Tongue (tissue), 2 donors: ENCODE results near the gene CTTNBP2NL. TPM values are rescaled to one million over a fixed set of nuclear protein-coding genes. Genes with fewer than 3 reads are reported as not detected.

Experiments
- DNase-seq: peaks from one replicate; pipeline ENCODE4 v3.0.0-alpha.2; 2015
- total RNA-seq: library from RNA; depleted of rRNA; stranded (reverse); fragments of >200 nt; gene quantifications from one replicate; pipeline ENCODE4 v1.2.3, GENCODE V29; 2014

The CTTNBP2NL gene, protein sequence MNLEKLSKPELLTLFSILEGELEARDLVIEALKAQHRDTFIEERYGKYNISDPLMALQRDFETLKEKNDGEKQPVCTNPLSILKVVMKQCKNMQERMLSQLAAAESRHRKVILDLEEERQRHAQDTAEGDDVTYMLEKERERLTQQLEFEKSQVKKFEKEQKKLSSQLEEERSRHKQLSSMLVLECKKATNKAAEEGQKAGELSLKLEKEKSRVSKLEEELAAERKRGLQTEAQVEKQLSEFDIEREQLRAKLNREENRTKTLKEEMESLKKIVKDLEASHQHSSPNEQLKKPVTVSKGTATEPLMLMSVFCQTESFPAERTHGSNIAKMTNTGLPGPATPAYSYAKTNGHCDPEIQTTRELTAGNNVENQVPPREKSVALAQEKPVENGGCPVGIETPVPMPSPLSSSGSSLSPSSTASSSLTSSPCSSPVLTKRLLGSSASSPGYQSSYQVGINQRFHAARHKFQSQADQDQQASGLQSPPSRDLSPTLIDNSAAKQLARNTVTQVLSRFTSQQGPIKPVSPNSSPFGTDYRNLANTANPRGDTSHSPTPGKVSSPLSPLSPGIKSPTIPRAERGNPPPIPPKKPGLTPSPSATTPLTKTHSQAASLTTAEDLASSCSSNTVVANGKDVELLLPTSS
- total RNA-seq: 12.6 TPM

DNA sequence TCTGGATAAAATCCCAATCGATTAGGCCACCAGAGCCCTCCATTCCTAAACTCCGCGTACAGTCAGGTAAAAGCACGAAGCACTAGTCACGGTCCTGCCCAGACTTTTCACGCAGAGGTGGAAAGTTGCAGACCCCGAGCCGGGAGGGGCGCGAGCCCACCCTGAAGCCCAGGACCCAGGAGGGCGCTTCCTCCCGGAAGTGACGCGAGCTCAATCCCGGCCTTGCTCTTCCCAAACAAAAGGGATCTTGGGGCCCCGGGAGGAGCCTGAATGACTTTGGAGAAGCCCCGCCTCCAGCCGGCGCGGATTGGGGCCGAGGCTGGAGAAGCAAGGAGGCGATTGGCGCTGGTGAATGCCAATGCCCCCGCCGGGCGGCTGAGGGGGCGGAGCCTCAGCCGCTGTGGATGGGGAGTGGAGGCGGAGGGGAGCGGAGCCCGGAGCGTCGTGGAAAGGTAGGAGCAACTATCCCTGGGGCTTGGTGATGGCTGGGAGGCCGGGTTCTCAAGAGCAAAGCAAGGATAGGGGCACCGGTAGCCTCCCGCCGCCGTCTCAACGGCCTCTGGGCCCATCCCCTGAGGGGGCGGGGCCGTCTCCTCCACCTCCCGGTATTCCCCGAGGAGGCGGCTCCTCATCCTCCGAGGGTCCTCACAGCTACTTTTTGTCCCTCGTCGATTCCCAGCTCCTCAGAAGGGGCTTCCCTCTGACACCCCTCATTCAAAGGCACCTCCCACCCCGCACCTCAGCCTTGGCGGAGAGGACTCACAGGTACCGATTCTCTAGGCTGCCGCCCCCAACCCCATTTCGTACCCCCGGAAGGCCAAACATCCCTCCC is at the start of gene CTTNBP2NL:
TSS of gene CTTNBP2NL (plus strand) at position 394 of the 832 bp plus-strand sequence. CDS start 19,952 bp downstream, outside the sequence.
- DNase-seq: peak; percentile 99

DNA sequence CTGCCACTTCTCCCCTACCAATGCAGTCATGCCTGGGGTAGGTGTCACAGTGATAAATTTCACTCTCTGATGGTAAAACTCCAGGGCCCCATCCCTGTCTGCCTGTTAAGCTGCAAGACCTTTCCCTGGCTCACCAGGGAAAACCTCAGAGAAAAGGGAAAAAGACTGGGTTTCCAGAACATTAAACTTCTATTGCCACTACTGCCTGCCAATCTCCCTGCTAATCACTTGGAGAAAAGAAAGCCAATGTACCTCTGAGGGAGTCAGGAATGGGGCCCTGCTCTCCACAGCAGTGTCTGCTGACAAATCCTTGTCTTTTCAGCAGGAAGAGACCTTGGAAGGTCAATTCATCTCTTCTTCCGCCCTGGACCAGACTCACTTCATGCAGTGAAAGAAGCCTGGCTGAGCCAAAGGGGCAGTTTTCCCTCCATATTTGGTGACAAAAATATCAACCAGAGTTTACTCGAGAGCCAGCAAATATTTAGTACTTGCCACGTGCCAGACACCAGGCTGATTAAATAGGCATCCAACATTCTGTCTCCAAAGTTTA is 49.1 kb upstream of the CTTNBP2NL start:
- no peak for DNase-seq

DNA sequence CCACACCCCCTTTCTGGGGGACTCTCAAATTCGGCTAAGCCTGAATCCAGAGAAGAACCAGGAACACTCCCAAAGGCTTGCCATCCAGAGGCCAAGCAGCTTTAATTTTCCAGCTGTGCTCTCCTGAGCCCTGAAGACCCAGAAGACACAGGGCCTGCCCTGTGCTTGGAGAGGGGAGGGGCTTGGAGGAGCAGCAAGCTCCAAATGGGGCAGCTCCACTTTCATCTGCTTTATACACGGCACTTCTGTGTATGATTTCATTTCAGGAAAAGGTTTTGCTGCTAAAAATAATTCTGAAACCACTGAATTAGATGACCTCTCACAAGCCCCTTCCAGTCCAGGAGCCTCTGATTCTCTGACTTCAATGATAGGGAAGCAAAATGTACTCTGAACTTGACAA is 39.2 kb upstream of the CTTNBP2NL start:
- DNase-seq: no peak

DNA sequence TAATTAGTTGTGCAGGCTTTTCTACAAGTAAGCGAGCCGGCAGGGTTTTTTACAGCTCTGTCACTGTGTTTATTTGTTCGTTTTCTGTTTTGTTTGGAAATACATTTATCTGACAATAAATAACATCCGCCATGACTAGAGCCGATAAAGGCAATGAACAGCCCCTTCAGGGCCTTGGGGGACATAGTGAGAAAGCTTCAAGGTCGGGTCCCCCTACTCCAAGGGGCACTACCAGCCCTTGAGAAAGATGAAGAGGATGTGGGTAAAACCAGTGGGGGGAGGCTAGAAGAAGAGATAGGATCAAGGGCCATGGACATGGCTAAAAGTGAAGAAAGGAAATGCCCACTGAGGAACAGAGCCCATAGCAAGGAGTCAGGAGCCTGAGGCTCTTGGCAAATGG is 38.5 kb upstream of the CTTNBP2NL start:
- DNase-seq: no peak

DNA sequence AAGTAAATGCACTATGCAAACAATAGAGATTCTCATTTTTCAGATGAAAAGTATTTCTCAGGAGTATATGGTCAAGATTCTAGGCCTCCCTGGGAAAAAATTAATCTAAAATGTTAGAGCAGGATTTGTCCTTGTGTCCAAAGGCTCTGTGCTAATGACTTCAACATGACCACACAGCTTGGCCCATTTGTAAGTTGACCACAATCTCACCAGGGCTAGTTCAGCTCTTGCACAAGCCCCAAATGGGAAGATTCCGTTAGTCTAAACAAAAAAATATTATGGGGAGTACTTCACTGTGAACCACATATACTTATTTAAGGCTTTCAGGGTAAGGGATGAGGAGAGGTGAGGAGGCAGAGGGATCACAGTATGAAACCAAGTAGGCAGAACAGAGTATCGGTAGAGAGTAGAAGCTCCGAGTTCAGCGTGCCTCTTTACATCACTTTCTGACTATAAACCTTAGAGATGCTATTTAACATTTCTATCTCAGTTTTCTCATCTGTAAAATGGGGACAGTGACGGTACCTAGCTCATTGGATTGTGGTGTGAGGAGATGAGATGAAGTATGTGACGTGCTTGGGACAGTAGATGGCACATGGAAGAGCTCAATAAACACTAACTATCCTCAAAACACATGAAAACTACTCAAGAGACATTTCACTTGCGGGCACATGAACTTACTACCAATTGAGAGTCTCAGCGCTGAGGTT is 37.8 kb upstream of the CTTNBP2NL start:
- no peak for DNase-seq

DNA sequence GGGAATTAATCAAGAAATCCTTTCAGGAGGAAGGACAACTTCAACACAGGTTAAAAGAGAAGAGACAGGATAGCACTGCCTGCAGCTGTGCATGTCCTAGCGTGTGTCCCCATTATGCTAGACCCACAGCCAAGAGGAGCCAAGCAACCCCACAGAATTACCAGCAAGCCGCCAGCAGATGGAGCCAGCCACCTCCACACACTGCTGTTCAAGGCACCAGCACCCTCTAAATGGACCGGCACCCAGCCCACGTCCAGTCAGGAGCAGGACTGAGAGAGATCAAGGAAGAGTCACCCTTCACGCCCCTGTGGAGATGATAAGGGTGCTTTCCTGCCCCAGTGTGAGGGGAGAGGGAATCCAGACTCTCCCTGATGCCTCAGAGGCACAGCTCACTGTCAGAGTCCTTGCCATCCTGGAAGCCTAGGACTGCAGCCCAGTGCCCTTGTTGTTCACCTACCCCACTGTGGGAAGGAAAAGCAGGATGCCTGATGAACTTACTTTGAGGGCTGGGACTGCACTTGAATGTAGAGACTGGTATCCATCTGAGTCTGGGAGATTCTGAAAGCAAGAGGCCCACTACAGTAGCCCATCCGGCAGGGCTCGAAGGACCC is 37.1 kb upstream of the CTTNBP2NL start:
- DNase-seq: peak; percentile 58

DNA sequence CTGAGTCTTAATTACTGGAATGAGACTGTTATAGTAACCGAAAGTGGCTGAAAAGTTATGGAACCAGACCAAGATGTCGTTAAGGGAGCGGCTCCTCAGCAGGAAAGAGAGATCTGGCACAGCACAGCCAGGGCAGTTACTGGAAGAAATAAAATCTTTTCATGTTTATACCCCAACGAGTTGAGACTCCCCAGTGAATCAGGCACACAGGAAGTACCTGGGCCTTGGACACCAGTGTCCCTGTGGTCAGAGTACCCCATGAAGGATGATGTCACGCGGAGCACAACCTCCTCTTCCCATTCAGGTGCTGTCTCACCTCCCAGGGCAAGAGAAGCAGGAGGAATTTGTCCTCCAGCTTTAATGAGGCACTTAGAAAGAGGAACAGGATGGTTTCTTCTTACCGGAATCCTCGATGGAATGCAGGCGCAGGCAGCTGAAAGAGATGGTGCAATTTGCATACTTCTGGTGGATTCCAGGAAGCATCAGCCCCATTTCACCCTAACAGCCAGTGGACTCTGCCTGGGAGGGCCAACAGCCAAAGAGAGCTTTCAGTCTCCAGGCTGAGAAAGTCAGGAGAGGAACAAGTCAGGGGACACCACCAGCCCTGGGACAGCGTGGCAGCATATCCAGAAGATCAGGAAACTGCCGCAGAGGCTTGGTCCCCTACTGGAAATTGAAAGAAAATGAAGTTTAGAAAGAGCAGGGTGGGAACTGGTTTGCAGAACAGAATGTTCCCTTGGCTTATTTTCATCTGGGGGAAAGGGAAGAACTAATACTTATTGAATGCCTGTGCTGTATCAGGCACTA is 35.9 kb upstream of the CTTNBP2NL start:
- peak; percentile 17 for DNase-seq

DNA sequence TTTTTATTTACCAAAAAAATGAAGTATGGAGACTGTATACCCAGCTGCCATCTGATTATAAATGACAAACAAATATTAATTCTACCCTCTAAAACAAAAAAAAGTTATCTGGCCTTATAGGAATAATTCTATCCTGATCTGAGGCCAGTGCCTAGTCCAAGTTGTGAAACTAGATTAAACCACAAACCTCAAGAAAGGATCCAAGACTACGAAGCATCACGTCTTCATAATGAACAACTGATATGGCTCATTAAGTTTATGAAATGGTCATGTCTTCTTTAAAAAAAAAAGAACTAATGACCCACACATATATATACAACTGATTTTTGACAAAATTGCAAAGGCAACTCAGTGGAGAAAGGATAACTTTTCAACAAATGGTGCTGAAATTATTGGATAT is 32.4 kb upstream of the CTTNBP2NL start:
- DNase-seq: no peak

DNA sequence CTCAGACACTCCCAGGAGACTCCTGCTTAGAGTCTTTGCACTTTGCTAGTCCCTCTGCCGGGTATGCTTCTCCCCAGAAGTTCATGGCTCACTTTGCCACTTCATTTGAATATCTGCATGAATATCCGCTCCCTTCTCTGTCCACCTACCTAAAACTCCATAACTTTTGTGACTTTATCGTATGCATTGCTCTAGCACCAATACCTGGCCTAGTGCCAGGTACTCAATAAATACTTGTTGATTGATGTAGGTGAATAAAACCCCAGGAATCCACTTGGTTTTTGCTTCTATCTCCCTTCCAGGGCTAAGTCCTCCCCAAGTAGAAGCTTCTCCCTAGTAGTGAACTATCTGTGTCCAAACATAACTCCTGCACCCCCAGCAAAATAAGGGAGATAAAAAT is 27.8 kb upstream of the CTTNBP2NL start:
- DNase-seq: no peak

DNA sequence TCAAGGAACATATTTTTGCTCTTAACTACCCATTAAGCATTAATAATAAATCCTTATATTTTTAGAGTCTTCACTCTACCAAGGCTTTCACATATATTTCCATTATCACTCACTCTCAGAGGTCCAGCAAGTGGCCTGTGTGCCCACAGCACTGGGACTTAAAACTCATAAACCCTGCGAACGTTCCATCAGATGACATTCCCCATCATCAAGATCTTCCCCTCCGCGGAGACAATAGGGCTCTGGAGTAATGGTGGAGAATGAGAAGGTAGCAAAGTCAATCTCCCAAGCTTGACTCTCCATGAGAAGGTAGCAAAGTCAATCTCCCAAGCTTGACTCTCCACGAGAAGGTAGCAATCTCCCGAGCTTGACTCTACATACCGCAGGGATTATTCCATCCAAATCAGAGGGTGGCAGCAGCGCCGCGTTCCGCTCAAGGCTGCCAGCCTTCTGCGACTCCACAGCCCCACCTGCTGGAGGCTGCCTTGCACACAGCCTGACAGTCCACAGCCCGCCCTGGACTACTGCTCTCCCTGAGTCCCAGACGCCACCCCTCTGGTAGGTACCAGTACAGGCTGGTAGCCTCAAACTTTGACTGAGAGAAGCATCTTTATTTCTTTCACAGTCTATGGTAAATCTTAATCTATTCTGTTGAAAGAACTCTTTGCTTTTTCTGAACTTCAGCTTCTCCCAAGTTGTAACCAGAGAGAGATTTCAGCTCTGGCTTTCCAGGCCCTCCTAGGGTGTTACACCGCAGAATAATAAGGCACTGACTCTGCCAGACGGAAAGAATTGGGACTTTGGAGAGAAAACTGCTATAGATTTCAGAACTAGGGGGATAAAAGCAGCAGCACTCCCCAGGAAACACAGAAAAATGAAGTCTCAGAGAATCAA is 26.4 kb upstream of the CTTNBP2NL start:
- DNase-seq: peak; percentile 88

DNA sequence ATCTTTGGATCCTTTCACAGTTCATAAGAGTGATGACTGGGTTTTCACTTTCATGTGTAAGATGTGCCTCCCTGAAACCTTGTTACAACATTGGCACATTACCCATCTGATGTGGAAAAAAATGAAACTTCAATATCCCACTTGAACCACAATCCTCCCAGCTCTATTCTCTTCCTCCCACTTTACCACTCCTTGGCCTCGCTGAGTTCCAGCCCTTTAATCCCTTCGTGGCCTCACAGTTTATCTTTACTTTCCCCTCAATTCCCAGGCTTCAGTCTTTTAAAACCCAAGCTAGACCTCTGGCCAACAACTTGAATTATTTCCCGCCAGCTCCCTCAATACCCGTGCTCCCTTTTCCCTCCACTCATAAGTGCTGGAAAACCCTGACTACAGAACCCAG is 25.0 kb upstream of the CTTNBP2NL start:
- DNase-seq: no peak

DNA sequence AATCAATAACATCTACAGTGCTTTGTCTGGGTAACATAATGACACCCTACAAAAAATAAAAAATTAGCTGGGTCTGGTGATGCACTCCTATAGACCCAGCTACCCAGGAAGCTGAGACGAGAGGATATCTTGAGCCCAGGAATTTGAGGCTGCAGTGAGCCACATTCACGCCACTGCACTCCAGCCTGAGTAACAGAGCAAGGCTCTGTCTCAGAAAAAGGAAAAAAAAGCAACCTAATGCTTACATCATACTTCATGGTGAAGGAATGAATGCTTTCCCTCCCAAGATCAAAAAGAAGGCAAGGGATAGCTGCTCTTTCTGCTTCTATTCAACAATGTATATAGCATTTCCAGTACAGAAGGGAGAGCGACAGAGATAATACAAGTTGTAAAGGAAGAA is 24.2 kb upstream of the CTTNBP2NL start:
- no peak for DNase-seq

DNA sequence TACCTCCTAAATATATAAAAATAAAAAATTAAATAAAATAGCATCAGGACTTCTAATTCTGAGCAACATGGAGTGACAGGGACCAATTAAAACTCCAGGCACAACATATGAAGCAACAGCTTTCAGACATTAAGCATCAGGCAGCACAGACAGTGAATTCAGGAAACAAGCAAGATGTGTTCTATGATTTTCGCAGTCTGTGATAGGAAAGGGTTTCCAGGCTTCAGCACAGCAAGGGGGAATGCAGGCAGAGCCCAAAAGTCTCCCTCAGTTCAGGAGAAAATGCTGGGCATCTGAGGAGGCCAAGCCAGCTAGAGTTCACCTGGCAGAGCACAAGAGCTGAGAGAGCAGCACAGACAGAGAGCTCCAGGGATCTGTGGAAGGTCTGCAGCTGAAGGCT is 22.2 kb upstream of the CTTNBP2NL start:
- DNase-seq: no peak

DNA sequence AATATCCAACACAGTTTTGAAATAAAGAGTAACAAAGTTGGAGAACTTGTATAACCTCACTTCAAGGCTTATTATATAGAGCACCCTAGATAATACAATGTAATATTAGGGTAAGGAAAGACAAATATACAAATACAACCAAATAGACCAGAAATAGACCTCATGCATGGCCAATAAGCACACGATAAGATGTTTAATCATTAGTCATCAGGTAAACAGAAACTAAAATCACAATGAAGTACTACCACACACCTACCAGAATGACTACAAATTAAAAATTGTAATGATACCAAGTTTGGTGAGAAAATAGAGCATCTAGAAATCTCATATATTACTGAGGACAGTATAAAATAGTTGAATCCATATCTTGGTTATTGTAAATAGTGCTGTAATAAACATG is 20.3 kb upstream of the CTTNBP2NL start:
- DNase-seq: no peak

DNA sequence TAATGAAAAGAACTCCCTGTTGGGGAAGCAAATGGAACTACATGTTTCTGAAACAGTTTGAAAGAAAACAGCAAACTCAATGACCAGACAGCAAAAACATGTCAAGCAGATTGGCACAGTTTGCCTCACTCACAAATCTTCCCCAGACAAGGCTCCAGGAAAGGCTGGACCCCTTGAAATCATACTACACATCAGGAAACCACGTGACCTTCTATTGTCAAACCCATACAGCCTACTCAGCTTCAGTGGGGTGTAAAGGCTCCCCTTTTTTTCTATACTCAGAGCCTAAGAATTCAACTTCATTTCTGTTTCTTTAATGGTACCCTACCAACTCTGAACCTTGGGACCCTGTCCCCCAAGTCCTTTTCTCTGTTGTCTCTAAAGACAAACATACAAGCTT is 15.7 kb upstream of the CTTNBP2NL start:
- DNase-seq: no peak

DNA sequence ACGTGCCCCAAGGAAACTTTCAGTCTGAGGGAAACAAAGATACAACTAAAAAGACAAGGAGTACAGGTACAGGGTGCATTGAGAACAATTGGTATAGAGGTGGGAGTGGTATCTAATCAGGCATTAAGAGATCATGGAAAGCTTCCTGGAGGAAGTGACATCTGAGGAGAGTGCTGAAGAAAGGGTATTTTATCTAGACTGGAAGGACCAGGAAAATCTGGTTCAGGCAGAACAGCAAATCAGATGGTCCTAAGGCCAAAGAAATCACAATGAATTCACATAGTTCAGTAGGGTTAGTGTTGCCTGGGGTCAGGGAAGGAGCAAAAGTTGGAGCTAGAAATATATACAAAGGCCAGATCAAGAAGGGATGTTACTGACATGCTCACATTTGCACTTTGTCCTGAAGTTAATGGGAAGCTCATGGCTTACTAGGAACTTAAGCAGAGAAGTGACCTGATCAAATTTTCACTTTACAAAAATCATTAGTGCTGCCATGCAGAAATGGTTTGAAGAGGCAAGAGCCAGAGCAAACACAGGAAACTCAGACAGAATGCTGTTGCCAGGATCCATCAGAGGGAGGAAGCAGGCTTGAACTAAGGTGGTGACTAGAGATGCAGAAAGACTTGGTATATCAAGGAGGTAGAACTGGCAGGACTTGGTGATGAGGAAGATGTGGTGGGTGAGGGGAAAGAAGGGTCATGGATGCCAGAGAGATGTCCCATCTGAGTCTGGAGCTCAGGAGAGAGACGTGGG is 14.5 kb upstream of the CTTNBP2NL start:
- DNase-seq: no peak

DNA sequence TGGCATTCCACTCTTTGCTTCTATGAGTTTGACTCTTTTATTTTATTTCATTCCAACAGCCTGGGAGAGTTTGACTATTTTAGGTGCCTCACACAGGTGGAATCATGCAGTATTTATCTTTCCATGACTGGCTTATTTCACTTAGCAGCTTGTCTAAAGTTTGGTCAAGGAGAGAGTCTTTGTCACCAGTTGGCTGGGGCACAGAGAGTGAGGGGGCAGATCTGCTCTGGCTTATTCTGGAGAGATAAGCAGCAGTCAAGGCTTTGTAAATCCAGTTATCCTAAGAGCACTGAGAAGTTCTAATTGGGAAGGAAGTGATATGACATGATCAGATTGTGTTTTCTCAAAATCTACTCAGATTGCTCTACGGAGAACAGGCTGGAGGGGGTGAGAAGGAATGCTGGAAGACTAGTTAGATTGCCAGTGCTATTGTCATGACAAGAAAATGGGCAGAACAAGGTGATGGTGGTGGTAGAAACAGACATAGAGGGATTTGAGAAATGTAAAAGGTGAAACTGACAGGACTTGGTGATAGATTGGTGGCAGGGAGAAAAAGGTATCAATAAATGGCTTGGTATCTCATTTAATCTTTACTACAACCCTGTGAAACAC is 12.1 kb upstream of the CTTNBP2NL start:
- DNase-seq: no peak

DNA sequence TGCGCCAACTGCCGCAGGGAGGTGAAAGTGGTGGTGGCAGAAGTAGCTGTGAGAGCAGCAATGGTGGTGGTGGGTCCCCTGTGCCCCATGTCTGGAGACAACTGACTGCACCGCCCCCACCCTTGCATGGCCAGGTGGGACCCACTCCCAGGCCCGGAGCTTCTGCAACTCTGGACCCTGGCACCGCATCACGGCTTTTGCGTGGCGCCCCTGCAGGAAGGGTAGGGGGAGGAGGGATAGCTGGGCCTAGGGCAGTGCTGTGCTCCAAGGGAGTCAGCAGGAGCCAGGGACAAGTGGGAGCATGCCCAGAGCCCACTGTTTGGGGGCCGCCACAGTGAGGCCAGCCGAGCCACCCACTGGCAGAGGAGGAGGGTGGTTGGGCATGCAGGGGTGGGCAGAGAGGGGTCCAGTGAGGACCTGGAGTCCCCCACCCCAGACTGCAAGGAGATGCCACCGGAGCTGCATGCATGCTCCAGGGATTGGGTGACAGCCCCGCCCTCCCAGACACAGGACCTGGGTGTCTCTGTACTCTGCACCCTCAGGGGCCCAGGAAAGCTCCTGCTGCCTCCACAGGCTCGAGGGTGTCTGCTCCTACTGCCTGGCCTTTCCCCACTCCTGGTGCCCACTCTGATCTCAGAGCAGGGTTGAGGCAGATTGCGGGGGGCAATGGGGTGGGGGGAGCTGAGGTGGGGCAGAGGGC is 9.8 kb upstream of the CTTNBP2NL start:
- no peak for DNase-seq
